ENCODE results near the gene SELENOI. TPM values are rescaled to one million over a fixed set of nuclear protein-coding genes. Genes with fewer than 3 reads are reported as not detected.

The SELENOI gene
- total and polyA plus RNA-seq, 10 of the 15 experiments (the other 5 are each of a cell fraction or from before 2014, with no cell fraction given) = 5.2 to 31.4 (median 17.4) TPM

- no TSS peak for BruUV-seq (replicated peaks)
- DNase-seq (ENCODE audit: low read depth, low spot score) = no peak
- CTCF ChIA-PET = no interaction called here
- no peaks in the 10 kb centered on the region for H4K20me1 ChIP-seq (ENCODE audit: control insufficient read depth, insufficient read depth)
- no peak for ATAC-seq
- H2AFZ ChIP-seq (ENCODE audit: control insufficient read depth, low read depth, low read length) = no peak overlapping the region
- TF ChIP-seq CHD2 (IDR thresholded peaks at IDR 0.05; ENCODE audit: borderline replicate concordance, low read depth, low read length) (no peak), BACH1 (IDR thresholded peaks at IDR 0.05; ENCODE audit: borderline replicate concordance) (no peak), NFXL1 (IDR thresholded peaks at IDR 0.05; ENCODE audit: borderline replicate concordance) (no peak), ZNF592 (IDR thresholded peaks at IDR 0.05) (no peak), CHD1 (IDR thresholded peaks at IDR 0.05; ENCODE audit: low read depth, low read length) (no peak), SPI1 (IDR thresholded peaks at IDR 0.05; ENCODE audit: borderline replicate concordance, insufficient read depth, low read depth, low read length) (no peak), RELA (IDR thresholded peaks at IDR 0.05; ENCODE audit: borderline replicate concordance, partially characterized antibody) (no peak)
- TF ChIP-seq, protein P1, sequence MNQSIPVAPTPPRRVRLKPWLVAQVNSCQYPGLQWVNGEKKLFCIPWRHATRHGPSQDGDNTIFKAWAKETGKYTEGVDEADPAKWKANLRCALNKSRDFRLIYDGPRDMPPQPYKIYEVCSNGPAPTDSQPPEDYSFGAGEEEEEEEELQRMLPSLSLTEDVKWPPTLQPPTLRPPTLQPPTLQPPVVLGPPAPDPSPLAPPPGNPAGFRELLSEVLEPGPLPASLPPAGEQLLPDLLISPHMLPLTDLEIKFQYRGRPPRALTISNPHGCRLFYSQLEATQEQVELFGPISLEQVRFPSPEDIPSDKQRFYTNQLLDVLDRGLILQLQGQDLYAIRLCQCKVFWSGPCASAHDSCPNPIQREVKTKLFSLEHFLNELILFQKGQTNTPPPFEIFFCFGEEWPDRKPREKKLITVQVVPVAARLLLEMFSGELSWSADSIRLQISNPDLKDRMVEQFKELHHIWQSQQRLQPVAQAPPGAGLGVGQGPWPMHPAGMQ (IDR thresholded peaks at IDR 0.05; ENCODE audit: borderline replicate concordance) = no peak
- H3K4me3 ChIP-seq = no peak overlapping the region
- no peaks in the 10 kb centered on the region for H3K4me1 ChIP-seq (ENCODE audit: control insufficient read depth, insufficient read depth, low read length)
- H3K27ac ChIP-seq (ENCODE audit: control insufficient read depth, insufficient read depth) = no peak overlapping the region
- FAIRE-seq = no peak
- peaks cover 0 to 17% of the 10 kb centered on the region in 2 experiments; a peak in 2 of 4 replicates for H3K36me3 ChIP-seq (ENCODE audit: control insufficient read depth in 2 of 2, insufficient read depth in 2 of 2, low read length in 1 of 2)
- H3K9ac ChIP-seq (ENCODE audit: control insufficient read depth, insufficient read depth, low read length) = no peak overlapping the region
- SMC1A ChIA-PET (ENCODE audit: uncharacterized antibody, unreplicated experiment) = interaction anchor here (1.6 to 2.7 kb wide), 2 partner anchors 9 to 17 kb away, joined by 5 to 6 read pairs; partner anchors contain the start of gene ADGRF3
- in situ Hi-C loops (cut with MboI) = no loop called here
- H3K9me3 ChIP-seq (replicated peaks; ENCODE audit: control insufficient read depth, insufficient read depth, low read length) = no peaks in the 10 kb centered on the region
- H3K4me2 ChIP-seq (ENCODE audit: control insufficient read depth, insufficient read depth) = no peak overlapping the region
- RAD21 ChIA-PET (ENCODE audit: unreplicated experiment) = no interaction called here
- no peaks in the 10 kb centered on the region for H3K27me3 ChIP-seq (replicated peaks in 1 of 2; ENCODE audit: control insufficient read depth in 2 of 2, insufficient read depth in 2 of 2, low read length in 1 of 2)
- WGBS (ENCODE audit: insufficient coverage, insufficient replicate concordance, low lambda C conversion rate, missing lambda C conversion rate) = 90% methylated on average over 3 of the region's 3 CpGs
- peaks cover 30% of the 10 kb centered on the region for H3K79me2 ChIP-seq (ENCODE audit: control insufficient read depth, insufficient read depth, low read length)
- POLR2A ChIA-PET = interaction anchor here (0.7 kb wide), 1 partner anchor 19 kb away, joined by 3 read pairs; no protein-coding TSS in a partner anchor
- intact Hi-C loops (cut with micrococcal nuclease; ENCODE audit: unreplicated experiment) = no loop called here
Measured at GRCh38 chr2:26363958-26364357, 18.0 kb downstream of the SELENOI start.
